DOHH2 (cell line): Measurements from ENCODE around the gene SIRT3.

Source experiments
- H3F3A ChIP-seq: fragments of 200-600 bp; sonication (generic), shearing (Covaris generic); 2 replicates; pipeline ENCODE4 v1.6.0; 2016; ENCODE audit warnings: antibody characterized with exemption, mild to moderate bottlenecking; ENCODE audit not compliant: control insufficient read depth, insufficient read depth
- H3K27ac ChIP-seq: fragments of 200-600 bp; sonication (generic); 2 replicates; pipeline ENCODE4 v1.5.1; 2014; ENCODE audit warnings: low read depth, mild to moderate bottlenecking, low read length, moderate library complexity
- H3K27me3 ChIP-seq: fragments of 200-600 bp; sonication (generic); 2 replicates; pipeline ENCODE4 v1.6.1; 2014; ENCODE audit warnings: mild to moderate bottlenecking, low read length, mixed read lengths; ENCODE audit not compliant: control insufficient read depth
- H3K36me3 ChIP-seq: fragments of 200-600 bp; sonication (generic); 2 replicates; pipeline ENCODE4 v1.6.1; 2014; ENCODE audit warnings: mild to moderate bottlenecking, low read length, moderate library complexity, mixed read lengths; ENCODE audit not compliant: control insufficient read depth
- H3K4me1 ChIP-seq: fragments of 200-600 bp; sonication (generic); 2 replicates; pipeline ENCODE4 v1.6.1; 2014; ENCODE audit warnings: mild to moderate bottlenecking, low read length, mixed read lengths; ENCODE audit not compliant: control insufficient read depth
- H3K4me2 ChIP-seq: fragments of 200-600 bp; sonication (generic); 2 replicates; pipeline ENCODE4 v1.6.0; 2014; ENCODE audit warnings: mild to moderate bottlenecking, low read length, moderate library complexity
- H3K4me3 ChIP-seq: fragments of 200-600 bp; sonication (generic); 2 replicates; pipeline ENCODE4 v1.5.1; 2014; ENCODE audit warnings: mild to moderate bottlenecking, low read length, mixed read lengths
- H3K79me2 ChIP-seq: fragments of 200-600 bp; sonication (generic); 2 replicates; pipeline ENCODE4 v1.6.1; 2014; ENCODE audit warnings: mild to moderate bottlenecking, low read length, mixed read lengths; ENCODE audit not compliant: control insufficient read depth
- H3K9me2 ChIP-seq: fragments of 200-600 bp; sonication (generic); replicated peaks from 2 replicates; pipeline ENCODE4 v1.6.1; 2014; ENCODE audit warnings: mild to moderate bottlenecking, low read length, mixed read lengths; ENCODE audit not compliant: control insufficient read depth
- H3K9me3 ChIP-seq: fragments of 200-600 bp; sonication (generic); 2 replicates; pipeline ENCODE4 v1.6.1; 2014; ENCODE audit warnings: antibody characterized with exemption, low read length, mixed read lengths; ENCODE audit not compliant: control insufficient read depth, insufficient read depth
- H4K20me1 ChIP-seq: fragments of 200-600 bp; sonication (generic); 2 replicates; pipeline ENCODE4 v1.6.0; 2014; ENCODE audit warnings: low read depth, mild to moderate bottlenecking, antibody characterized with exemption, low read length, moderate library complexity; ENCODE audit not compliant: control insufficient read depth, insufficient read depth
- EZH2phosphoT487 ChIP-seq: fragments of 200-600 bp; sonication (generic); IDR thresholded peaks from 2 replicates; pipeline ENCODE4 v1.6.1; 2017; ENCODE audit warnings: borderline replicate concordance, mild to moderate bottlenecking, antibody characterized with exemption, low read length, moderate library complexity, mixed read lengths
- TF ChIP-seq, protein P1 (sequence below): fragments of 200-600 bp; sonication (generic); IDR thresholded peaks from one replicate; pipeline ENCODE4 v1.5.1; 2014; ENCODE audit warnings: antibody characterized with exemption, mild to moderate bottlenecking, low read depth, low read length; ENCODE audit not compliant: poor library complexity, severe bottlenecking

The SIRT3 gene

DNA sequence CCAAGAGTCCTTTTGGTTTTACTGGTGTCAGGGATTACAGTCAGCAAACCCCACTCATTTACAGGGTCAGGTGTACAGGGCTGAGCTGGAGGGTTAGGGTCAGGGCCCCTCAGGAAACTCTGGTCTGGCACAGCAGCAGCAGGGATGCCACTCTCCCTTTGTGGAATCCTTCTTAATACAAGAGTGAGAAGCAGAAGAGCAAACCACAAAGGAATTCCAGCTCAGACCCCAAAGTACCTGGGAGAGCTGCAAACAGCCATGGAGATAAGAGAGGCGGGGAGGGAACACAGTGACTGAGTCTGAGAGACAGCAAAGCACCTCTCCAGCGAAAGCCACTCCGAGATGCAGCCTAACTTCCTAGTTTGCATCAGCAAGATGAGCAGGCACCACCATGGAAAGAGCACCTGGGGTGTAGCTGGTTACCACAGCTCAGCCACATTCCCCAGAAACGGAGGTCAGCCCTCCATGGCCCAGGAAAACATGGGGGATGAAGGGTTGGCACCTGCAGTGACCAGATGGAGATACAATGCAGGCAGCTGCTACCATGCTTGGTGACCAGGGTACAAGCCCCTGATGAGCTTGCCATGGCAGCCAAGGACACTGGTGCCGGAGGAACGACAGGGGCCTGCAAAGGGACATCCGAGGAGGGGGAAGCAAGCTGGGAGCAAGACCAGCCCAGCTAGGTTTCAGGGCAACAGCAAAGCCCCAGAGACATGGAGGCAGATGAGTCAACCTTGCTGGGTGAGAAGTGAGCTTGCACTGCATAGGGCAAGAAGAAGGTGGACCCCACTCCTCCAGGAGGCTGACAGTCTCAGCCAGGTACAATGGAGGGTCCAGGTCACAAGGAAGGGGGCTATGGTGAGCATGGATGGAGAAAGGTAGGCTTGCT lies 32.8 kb downstream of the SIRT3 start:
- TF ChIP-seq EZH2phosphoT487: no peak
- TF ChIP-seq, protein P1, sequence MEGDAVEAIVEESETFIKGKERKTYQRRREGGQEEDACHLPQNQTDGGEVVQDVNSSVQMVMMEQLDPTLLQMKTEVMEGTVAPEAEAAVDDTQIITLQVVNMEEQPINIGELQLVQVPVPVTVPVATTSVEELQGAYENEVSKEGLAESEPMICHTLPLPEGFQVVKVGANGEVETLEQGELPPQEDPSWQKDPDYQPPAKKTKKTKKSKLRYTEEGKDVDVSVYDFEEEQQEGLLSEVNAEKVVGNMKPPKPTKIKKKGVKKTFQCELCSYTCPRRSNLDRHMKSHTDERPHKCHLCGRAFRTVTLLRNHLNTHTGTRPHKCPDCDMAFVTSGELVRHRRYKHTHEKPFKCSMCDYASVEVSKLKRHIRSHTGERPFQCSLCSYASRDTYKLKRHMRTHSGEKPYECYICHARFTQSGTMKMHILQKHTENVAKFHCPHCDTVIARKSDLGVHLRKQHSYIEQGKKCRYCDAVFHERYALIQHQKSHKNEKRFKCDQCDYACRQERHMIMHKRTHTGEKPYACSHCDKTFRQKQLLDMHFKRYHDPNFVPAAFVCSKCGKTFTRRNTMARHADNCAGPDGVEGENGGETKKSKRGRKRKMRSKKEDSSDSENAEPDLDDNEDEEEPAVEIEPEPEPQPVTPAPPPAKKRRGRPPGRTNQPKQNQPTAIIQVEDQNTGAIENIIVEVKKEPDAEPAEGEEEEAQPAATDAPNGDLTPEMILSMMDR: no peak
- Histone ChIP-seq H3K9me3 (no peaks in the 10 kb centered on the region), H3K4me2 (no peak overlapping the region), H3K4me1 (peaks cover 12% of the 10 kb centered on the region), H3K27ac (no peak overlapping the region), H3K4me3 (no peak overlapping the region), H3K9me2 (no peaks in the 10 kb centered on the region), H4K20me1 (peaks cover 9% of the 10 kb centered on the region; the same call in 1 of the 2 replicates), H3F3A (peaks cover 7% of the 10 kb centered on the region), H3K36me3 (peaks cover 45% of the 10 kb centered on the region), H3K79me2 (peaks cover 33% of the 10 kb centered on the region), H3K27me3 (no peaks in the 10 kb centered on the region)

DNA sequence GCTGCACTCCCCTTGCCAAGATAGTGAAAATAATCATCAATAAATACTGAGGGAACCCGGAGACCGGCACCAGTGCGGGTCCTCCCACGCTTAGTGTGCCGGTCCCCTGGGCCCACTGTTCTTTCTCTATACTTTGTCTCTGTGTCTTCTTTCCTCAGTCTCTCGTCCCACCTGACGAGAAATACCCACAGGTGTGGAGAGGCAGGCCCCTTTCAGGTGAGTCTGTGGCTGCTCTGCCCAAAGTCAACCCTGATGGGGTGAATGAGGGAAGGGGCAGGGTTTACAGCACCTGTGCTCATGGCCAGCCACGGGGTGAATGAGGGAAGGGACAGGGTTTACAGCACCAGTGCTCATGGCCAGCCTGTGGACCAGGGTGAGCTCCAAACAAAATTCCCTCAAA lies 33.7 kb downstream of the SIRT3 start:
- TF ChIP-seq, protein P1: no peak
- no peak for TF ChIP-seq EZH2phosphoT487
- Histone ChIP-seq H3K79me2 (peaks cover 29% of the 10 kb centered on the region), H3K9me2 (no peaks in the 10 kb centered on the region), H3K36me3 (peaks cover 38% of the 10 kb centered on the region), H3K4me2 (no peak overlapping the region), H3K27ac (no peak overlapping the region), H3K9me3 (no peaks in the 10 kb centered on the region), H3F3A (no peaks in the 10 kb centered on the region; the same call in 1 of the 2 replicates), H3K4me3 (no peak overlapping the region), H3K27me3 (no peaks in the 10 kb centered on the region), H4K20me1 (peaks cover 9% of the 10 kb centered on the region; the same call in 1 of the 2 replicates), H3K4me1 (peaks cover 12% of the 10 kb centered on the region)

DNA sequence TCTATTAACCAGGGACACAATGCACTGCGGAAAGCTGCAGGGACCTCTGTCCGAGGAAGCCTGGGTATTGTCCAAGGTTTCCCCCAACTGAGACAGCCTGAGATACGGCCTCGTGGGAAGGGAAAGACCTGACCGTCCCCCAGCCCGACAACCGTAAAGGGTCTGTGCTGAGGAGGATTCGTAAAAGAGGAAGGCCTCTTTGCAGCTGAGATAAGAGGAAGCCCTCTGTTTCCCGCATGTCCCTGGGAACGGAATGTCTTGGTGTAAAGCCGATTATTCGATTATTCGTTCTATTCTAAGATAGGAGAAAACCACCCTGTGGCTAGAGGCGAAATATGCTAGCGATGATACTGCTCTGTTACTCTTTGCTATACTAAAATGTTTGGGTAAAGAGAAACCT lies 34.2 kb downstream of the SIRT3 start:
- H3K4me1 ChIP-seq: peaks cover 12% of the 10 kb centered on the region
- TF ChIP-seq, protein P1: no peak
- no peak for TF ChIP-seq EZH2phosphoT487
- peaks cover 27% of the 10 kb centered on the region for H3K79me2 ChIP-seq
- no peaks in the 10 kb centered on the region for H3K27me3 ChIP-seq
- no peaks in the 10 kb centered on the region for H3K9me3 ChIP-seq
- no peak overlapping the region for H3K4me3 ChIP-seq
- H3K9me2 ChIP-seq: no peaks in the 10 kb centered on the region
- H3F3A ChIP-seq: no peaks in the 10 kb centered on the region
- peaks cover 9% of the 10 kb centered on the region; the same call in 1 of the 2 replicates for H4K20me1 ChIP-seq
- no peak overlapping the region for H3K27ac ChIP-seq
- H3K4me2 ChIP-seq: no peak overlapping the region
- peaks cover 37% of the 10 kb centered on the region for H3K36me3 ChIP-seq
